NOMO-1 (cell line): ENCODE results near the gene PPP2R5B.
"Not testable (repeated sequence)": the region's sequence is repeated elsewhere in the genome, so short reads cannot be mapped to it uniquely, and the experiment has no call there.

Experiments used
- DNase-seq, 2 experiments: peaks; one replicate each; lab custom pipeline; 2025; ENCODE audit not compliant: unreplicated experiment in 2 of 2; lab: John Stamatoyannopoulos, UW

Gene PPP2R5B

DNA sequence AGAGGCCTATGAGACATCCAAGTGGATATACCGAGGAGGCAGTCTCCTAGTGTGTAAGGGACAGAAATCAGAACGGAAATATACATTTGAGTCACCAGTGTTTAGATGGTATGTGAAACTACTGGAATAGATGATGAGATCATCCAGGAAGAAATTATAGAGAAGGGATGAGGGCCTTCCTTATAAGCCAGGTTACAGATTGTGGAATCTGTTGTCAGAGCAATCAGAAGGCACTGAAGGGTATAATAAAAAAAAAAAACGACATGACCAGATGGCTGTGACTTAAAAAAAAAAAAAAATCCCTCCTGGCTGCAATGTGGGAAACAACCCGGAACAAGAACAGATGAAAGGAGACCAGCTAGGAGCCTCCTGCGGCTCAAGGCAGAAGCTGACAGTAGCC lies 44.7 kb downstream of the PPP2R5B start:
- no peak for DNase-seq

GRCh38 chr11:64970731-64971151 lies 46.3 kb downstream of the PPP2R5B start:
- no peak for DNase-seq

- peak; percentile 7 to 18 for DNase-seq
Measured at GRCh38 chr11:64971421-64972233, 47.1 kb downstream of the PPP2R5B start, which contains the start of gene MAJIN. Gene MAJIN (minus strand): TSS chr11:64972108. CDS start chr11:64959405, 12,703 bp downstream.

DNA sequence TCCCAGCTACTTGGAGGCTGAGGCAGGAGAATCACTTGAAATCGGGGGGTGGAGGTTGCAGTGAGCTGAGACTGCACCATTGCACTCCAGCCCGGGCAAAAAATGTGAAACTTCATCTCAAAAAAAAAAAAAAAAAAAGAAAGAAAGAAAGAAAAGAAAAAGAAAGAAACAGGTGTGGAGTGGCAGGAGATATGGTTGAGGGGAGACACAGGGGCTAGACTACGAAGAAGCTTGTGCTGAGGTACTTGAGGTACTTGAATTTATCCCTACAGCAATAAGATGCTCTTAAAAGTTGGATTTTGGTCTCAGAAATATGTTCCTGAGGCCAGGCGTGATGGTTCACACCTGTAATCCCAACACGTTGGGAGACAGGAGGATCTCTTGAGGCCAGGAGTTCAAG lies 49.6 kb downstream of the PPP2R5B start:
- DNase-seq, result no peak

DNA sequence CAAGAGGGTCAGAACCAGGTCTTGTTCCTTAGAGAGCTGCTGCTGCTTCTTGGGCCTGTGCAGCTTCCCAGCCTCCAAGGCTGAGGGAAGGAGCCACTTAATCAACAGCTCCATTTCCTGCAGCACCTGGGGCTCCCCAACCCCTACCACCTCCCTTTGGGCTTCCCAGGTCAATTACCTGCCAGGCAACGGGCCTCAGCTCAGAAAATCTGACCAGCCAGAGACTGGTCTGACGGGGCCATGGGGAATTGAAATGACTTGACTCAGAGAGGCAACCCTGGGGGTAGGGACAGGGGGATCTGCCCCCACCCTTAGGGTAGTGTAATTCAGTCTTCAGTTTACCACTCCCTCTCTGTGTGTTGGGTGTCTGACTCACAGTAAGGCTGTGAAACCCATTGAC lies 52.2 kb downstream of the PPP2R5B start:
- DNase-seq, result no peak

- DNase-seq, result not testable (repeated sequence)
Measured at GRCh38 chr11:64983339-64983738, 58.9 kb downstream of the PPP2R5B start.
